Measurements from ENCODE around the gene PREB. TPM values are rescaled to one million over a fixed set of nuclear protein-coding genes. Genes with fewer than 3 reads are reported as not detected.

Gene PREB
- total RNA-seq, 4 donors from 2014 or later: 40.0 to 55.3 (median 47.1) TPM

GRCh38 chr2:27137322-27137935 is 3.0 kb upstream of the PREB start:
- H3K36me3 ChIP-seq: peaks cover 2% of the 10 kb centered on the region
- 91% methylated on average over 10 of the region's 21 CpGs for WGBS
- TF ChIP-seq EP300 (IDR thresholded peaks at IDR 0.05): no peak
- no peak for TF ChIP-seq POLR2A (IDR thresholded peaks at IDR 0.05)
- TF ChIP-seq POLR2AphosphoS5 (IDR thresholded peaks at IDR 0.05): no peak
- no peak for TF ChIP-seq CTCF (IDR thresholded peaks at IDR 0.05)

DNA sequence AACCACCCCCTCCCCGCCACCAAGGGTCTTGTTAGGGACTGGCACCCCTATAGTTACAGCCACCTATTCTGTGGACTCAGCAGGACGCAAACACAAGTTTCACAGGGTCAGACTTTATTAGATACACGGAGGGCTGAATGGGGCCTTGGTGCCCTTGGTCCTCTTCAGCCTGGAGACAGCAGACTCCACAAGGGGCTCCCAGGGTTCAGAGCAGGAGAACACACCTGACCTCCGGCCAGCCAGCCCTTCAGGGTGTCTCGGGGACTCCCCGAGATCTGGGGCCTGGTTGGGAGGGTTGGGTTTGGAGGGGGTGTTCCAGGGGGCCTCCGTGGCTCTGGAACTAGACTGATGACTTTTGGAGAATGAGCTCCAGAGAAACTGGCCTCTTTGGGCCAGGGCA is 2.3 kb upstream of the PREB start:
- H3K36me3 ChIP-seq: peaks cover 9% of the 10 kb centered on the region
- H3K4me3 ChIP-seq: no peak overlapping the region
- DNase-seq (ENCODE audit: low spot score in 2 of 2): no peak
- H3K27ac ChIP-seq: no peak overlapping the region
- no peaks in the 10 kb centered on the region for H3K9me3 ChIP-seq
- TF ChIP-seq POLR2A (IDR thresholded peaks at IDR 0.05) (no peak), CTCF (IDR thresholded peaks at IDR 0.05) (no peak), POLR2AphosphoS5 (IDR thresholded peaks at IDR 0.05) (no peak)
- WGBS: 95% methylated on average over 7 of the region's 7 CpGs
- H3K27me3 ChIP-seq: no peaks in the 10 kb centered on the region
- peaks cover 22% of the 10 kb centered on the region for H3K4me1 ChIP-seq

More at GRCh38 chr2:27137322-27137935, 3.0 kb upstream of the PREB start:
- no peak for DNase-seq (ENCODE audit: low spot score in 2 of 2)
- H3K27me3 ChIP-seq: no peaks in the 10 kb centered on the region
- H3K9me3 ChIP-seq: no peaks in the 10 kb centered on the region
- peaks cover 19% of the 10 kb centered on the region for H3K4me1 ChIP-seq
- no peak overlapping the region for H3K27ac ChIP-seq
- no peak overlapping the region for H3K4me3 ChIP-seq

DNA sequence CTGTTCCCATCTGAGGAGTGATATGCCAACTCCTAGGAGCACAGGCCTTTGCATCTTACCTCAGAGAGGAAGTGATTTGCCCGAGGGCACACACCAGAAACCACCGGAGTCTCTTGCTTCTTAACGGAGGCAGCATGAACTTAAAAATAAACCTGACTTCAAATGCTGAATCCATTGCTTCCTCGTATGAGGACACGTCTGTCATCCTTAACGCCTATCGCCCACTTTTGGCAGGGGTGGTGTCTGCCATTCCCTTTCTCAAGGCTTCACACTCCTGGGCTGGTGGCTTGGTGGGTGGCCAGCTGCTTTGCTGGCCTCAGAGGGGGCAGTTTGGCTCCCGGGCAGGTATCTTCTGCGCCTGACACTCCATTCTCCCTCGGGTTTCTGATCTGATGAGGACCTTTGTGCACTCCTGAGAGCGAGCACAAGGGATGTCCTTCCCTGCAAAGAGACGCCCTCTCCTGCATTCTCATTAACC is 1.1 kb upstream of the PREB start:
- H3K27ac ChIP-seq: no peak overlapping the region
- H3K27me3 ChIP-seq: no peaks in the 10 kb centered on the region
- 77% methylated on average over 12 of the region's 12 CpGs for WGBS
- H3K9me3 ChIP-seq: no peaks in the 10 kb centered on the region
- no peak for TF ChIP-seq POLR2AphosphoS5 (IDR thresholded peaks at IDR 0.05)
- TF ChIP-seq POLR2A (IDR thresholded peaks at IDR 0.05): no peak
- no peak for TF ChIP-seq CTCF (IDR thresholded peaks at IDR 0.05)
- no peak for TF ChIP-seq EP300 (IDR thresholded peaks at IDR 0.05)
- H3K4me3 ChIP-seq: no peak overlapping the region
- no peak for DNase-seq (ENCODE audit: low spot score in 2 of 2)
- peaks cover 21% of the 10 kb centered on the region for H3K36me3 ChIP-seq
- H3K4me1 ChIP-seq: peaks cover 22% of the 10 kb centered on the region

DNA sequence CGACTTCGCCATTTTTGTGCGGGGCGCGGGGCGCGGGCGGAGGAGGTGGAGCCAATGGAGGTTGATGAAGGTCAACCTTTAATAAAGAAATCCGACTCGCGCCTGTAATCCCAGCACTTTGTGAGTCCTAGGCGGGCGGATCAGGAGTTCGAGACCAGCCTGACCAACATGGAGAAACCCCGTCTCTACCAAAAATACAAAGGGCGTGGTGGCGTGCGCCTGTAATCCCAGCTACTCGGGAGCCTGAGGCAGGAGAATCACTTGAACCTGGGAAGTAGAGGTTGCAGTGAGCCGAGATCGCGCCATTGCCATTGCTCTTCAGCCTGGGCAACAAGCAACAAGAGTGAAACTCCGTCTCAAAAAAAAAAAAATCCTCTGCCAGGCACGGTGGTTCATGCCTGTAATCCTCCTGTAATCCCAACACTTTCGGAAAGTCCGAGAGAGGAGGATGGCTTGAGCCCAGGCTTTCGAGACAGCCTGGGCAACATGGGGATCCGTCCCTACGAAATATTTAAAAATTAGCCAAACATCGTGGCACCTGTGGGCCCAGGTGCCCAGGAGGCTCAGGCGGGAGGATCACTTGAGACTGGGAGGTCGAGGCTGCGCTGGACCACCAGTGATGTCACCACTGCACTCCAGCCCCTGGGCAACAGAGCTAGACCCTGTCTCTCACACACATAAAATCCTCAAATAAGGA is 493 bp upstream of the PREB start:
- Histone ChIP-seq H3K27me3 (no peaks in the 10 kb centered on the region), H3K4me3 (peak overlapping the region; percentile 88), H3K27ac (no peak overlapping the region), H3K9me3 (no peaks in the 10 kb centered on the region), H3K36me3 (peaks cover 27% of the 10 kb centered on the region), H3K4me1 (peaks cover 22% of the 10 kb centered on the region)
- DNase-seq (ENCODE audit: low spot score in 2 of 2): no peak
- no peak for TF ChIP-seq POLR2AphosphoS5 (IDR thresholded peaks at IDR 0.05)
- TF ChIP-seq POLR2A (IDR thresholded peaks at IDR 0.05): no peak
- no peak for TF ChIP-seq CTCF (IDR thresholded peaks at IDR 0.05)
- TF ChIP-seq EP300 (IDR thresholded peaks at IDR 0.05): no peak
- WGBS: 89% methylated on average over 9 of the region's 33 CpGs

DNA sequence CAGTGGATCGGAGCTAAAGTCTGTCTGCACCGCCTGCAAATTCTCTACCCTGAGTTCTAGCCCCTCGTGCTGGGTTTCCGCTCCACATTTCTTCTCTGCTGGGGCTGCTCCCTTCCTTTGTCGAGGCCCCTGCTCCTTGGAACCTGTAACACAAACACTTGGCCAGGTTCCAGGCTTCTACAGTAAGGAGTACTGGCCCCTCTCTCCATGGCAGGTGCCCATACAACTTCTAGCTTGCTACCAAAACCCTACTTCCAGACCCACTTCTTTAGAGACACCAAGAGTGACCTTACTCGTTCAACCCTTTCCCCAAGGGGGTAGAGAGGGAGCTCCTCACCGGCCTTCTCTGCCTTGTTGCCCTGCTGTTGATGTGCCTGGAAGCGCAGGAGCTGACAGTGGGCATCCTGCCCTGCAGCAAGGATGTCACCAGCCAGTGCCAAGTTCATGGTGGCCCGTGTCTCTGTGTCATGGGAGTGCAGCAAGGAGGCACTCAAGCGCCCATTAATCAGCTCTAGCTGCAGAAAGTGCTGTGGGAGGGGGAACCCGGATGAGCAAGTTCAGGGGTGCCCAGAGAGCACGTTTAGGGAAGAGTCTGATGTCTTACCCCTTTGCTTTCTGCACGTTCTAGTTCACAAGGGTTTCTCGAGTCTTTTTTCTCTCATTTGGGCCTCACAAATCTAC is 1.1 kb downstream of the PREB start:
- DNase-seq (ENCODE audit: low spot score in 2 of 2): no peak
- peak overlapping the region; percentile 88 for H3K4me3 ChIP-seq
- 34% methylated on average over 13 of the region's 14 CpGs for WGBS
- no peaks in the 10 kb centered on the region for H3K9me3 ChIP-seq
- H3K27ac ChIP-seq: no peak overlapping the region
- H3K4me1 ChIP-seq: peaks cover 22% of the 10 kb centered on the region
- TF ChIP-seq POLR2A (IDR thresholded peaks at IDR 0.05) (no peak), EP300 (IDR thresholded peaks at IDR 0.05) (no peak), POLR2AphosphoS5 (IDR thresholded peaks at IDR 0.05) (no peak), CTCF (IDR thresholded peaks at IDR 0.05) (no peak)
- no peaks in the 10 kb centered on the region for H3K27me3 ChIP-seq
- H3K36me3 ChIP-seq: peaks cover 33% of the 10 kb centered on the region
